GM19328 (cell line): ENCODE results near the gene COPZ1.
"Not testable (repeated sequence)": the region's sequence is repeated elsewhere in the genome, so short reads cannot be mapped to it uniquely, and the experiment has no call there.

Source experiments
- ATAC-seq: cut with Tn5 transposase; IDR thresholded peaks from one replicate; pipeline ENCODE4 v1.9.1; 2021; ENCODE audit warnings: mild to moderate bottlenecking, moderate library complexity; ENCODE audit not compliant: unreplicated experiment

Gene COPZ1

GRCh38 chr12:54330442-54330841 lies 5.5 kb downstream of the COPZ1 start:
- ATAC-seq = no peak

- no peak for ATAC-seq
Observed at GRCh38 chr12:54331461-54331860, 6.5 kb downstream of the COPZ1 start.

GRCh38 chr12:54333420-54334034 lies 8.6 kb downstream of the COPZ1 start:
- ATAC-seq = no peak

- no peak for ATAC-seq
Observed at GRCh38 chr12:54337280-54337842, 12.4 kb downstream of the COPZ1 start.

- ATAC-seq = no peak
Observed at GRCh38 chr12:54337854-54338650, 13.1 kb downstream of the COPZ1 start.

GRCh38 chr12:54338698-54339296 lies 13.9 kb downstream of the COPZ1 start:
- ATAC-seq = no peak

- ATAC-seq = no peak
Observed at GRCh38 chr12:54340846-54341245, 15.9 kb downstream of the COPZ1 start.

- no peak for ATAC-seq
Observed at GRCh38 chr12:54341378-54342300, 16.7 kb downstream of the COPZ1 start.

- ATAC-seq = no peak
Observed at GRCh38 chr12:54349036-54349435, 24.1 kb downstream of the COPZ1 start.

GRCh38 chr12:54349679-54350078 lies 24.7 kb downstream of the COPZ1 start:
- ATAC-seq = no peak

GRCh38 chr12:54350743-54351142 lies 25.8 kb downstream of the COPZ1 start:
- ATAC-seq = no peak

- ATAC-seq = no peak
Observed at GRCh38 chr12:54351341-54351740, 26.4 kb downstream of the COPZ1 start.

- no peak for ATAC-seq
Observed at GRCh38 chr12:54352022-54352531, 27.1 kb downstream of the COPZ1 start.

- no peak for ATAC-seq
Observed at GRCh38 chr12:54352891-54353874, 28.3 kb downstream of the COPZ1 start.

- not testable (repeated sequence) for ATAC-seq
Observed at GRCh38 chr12:54354271-54354670, 29.3 kb downstream of the COPZ1 start.

- ATAC-seq = no peak
Observed at GRCh38 chr12:54355104-54355815, 30.3 kb downstream of the COPZ1 start.

- ATAC-seq = no peak
Observed at GRCh38 chr12:54356228-54356627, 31.3 kb downstream of the COPZ1 start.

GRCh38 chr12:54356951-54357356 lies 32.0 kb downstream of the COPZ1 start:
- no peak for ATAC-seq
